HG02885 (cell line): ENCODE results near the gene NCEH1.
A peak's percentile ranks its signal among the peaks of the same experiment; 100 is the strongest.
"Not testable (repeated sequence)": the region's sequence is repeated elsewhere in the genome, so short reads cannot be mapped to it uniquely, and the experiment has no call there.

ENCODE experiments used
- ATAC-seq: cut with Tn5 transposase; IDR thresholded peaks from one replicate; pipeline ENCODE4 v1.9.1; 2021; ENCODE audit warnings: mild to moderate bottlenecking; ENCODE audit not compliant: unreplicated experiment, poor library complexity

NCEH1 gene

DNA sequence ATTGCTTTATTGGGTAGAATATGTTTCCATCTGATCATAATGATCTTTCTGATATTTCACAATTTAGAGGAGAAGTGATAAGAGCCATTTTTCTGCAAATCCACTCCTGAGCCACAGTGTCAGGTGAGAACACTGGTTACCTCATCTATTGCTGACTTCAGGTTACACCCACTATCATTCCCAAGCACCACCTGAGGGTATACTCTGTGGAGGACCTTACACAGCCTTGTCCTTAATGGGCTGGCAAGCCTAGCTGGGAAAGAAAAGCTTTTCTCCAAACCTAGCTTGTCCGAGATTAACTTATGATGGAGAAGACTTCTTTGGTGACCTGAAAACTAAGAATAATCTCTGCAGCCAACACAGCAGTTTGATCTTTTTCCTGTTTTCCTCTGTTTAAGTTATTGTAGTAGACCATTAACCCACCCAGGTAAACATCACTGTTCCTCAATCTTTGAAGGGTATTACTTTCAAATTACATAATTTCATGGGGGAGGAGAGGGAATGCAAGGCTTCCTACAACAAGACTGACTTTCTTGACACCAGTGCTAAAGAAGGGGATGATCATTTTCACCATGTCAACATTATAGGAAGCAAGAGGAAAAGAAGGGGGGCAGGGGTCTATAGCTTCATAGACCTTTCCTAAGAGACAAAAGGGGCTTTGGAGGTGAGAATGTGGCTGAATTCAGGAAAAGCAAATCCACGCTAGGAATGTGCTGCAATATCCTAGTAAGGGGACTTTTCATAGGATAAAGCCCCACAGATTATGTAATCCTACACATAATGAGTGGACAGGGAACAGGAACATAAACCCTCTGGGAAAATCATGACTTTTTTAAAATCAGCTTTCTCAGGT is 1.7 kb downstream of the NCEH1 start:
- no peak for ATAC-seq

DNA sequence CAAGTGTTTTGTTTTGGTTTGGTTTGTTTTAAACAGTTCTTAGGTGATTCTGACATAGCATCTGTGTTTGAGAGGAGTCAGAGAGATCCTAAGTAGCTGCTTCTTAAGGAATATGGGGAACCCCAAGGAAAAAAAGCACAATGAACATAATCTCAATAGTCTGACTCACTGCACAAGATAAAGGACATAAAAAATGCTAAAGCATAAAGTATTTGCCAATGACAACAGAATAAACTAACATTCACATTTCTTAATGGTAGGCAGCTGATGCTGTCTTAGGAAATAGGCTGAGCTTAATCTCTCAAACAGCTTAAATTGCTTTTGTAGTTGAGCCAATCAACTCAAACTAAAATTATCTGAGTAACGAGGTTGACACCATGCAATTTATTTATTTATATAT is 2.9 kb downstream of the NCEH1 start:
- no peak for ATAC-seq

DNA sequence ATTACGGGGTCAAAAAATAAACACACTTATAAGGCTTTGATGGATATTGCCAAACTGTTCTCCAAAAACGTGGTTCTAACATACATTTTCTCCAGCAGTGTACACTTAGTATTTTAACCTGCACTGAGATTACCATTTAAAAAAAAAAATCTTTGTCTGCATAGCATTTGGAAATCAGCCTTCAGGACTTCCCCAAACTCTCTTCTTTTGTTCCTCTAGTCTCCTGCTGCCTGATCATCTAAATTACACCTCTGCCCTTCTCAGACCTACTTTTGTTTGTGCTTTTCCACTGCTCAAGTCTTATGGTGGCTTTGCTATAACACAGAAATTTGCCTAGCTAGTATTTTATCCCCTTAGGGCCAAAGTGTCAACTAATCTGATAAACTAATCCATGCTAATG is 3.8 kb downstream of the NCEH1 start:
- no peak for ATAC-seq

DNA sequence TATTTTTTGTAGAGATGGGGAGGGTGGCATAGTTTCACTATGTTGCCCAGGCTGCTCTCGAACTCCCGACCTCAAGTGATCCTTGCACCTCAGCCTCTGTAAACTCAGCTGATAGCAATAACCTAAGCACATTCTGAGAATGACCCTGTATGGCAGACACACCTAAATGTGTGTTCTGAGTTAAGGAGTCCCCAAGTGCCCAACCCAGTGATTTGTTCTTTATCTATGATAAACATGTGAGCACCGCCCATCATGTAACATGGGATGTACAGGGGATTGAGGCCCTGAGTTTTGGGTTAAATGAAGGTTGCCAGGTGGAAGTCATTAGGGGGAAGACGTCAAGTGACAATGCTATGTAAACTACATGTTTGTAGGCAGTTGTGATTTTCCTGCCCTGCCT is 5.7 kb downstream of the NCEH1 start:
- no peak for ATAC-seq

- no peak for ATAC-seq
Measured at GRCh38 chr3:172704001-172704400, 6.9 kb downstream of the NCEH1 start.

DNA sequence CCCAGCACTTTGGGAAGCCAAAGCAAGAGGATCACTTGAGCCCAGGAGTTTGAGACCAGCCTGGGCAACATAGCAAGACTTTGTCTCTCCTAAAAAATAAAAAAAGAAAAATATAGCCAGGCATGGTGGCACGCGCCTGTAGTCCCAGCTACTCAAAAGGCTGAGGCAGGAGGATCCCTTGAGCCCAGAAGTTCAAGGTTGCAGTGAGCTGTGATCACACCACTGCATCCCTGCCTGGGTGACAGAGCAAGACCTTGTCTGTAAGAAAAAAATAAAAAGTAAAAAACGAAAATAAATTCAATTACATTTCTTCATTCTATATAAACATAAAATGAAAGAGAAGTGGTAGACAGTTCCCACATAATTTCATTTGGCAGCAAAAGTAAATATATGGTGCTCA is 8.1 kb downstream of the NCEH1 start:
- ATAC-seq = not testable (repeated sequence)

DNA sequence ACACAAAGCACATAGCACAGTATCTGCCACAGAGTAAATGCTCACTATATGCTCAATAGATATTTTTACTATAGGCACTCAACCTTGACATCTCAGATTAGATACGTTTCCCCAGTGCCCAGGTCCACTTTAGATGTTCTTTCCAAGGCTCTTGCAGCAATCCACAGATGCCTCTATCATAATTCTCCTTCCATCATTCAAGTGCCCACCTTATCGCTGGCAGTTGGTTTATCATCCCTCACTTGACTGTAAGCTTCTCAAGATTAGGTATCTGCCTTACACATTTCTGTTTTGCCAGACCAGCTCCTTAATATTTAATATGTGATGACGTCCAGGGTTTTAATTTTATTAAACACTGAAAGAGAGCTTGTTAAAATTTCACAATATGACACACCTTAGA is 8.6 kb downstream of the NCEH1 start:
- ATAC-seq = no peak

DNA sequence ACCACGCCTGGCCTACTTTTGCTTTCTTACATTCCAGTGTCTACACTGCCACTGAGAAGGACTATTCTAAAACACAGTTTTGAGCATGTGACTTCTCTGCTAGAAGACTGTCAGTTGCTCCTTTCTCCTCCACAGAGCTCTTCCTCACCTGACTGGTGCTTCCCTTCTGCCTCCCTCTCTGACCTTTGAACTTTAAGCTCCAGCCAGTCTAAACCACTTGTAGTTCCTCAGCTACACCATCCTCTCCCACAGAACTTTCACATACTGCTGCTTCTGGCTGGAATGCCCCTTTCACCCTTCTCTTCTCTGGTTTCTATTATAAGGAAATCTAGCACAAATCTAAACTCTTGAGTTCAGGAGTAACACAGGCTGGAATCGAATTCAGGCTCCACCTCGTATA is 9.1 kb downstream of the NCEH1 start:
- ATAC-seq = no peak

GRCh38 chr3:172700936-172701455 is 9.9 kb downstream of the NCEH1 start:
- ATAC-seq = no peak

DNA sequence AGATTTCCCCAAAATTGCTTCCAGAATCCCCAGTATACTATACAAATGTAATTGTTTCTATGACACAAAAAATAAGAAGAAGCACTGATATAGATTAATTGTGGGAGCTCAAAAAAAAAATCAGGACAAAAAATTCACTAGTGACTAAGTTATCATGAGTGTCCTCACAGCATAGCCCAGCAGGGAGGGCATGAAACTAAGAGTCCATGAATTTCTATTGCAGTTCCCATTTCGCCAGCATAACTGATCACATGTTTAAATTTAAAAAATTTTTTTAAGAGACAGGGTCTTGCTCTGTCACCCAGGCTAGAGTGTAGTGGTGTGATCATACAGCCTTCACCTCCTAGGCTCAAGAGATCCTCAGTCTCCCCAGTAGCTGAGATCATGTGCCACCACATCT is 10.6 kb downstream of the NCEH1 start:
- no peak for ATAC-seq

- ATAC-seq = no peak
Measured at GRCh38 chr3:172699031-172699430, 11.8 kb downstream of the NCEH1 start.

DNA sequence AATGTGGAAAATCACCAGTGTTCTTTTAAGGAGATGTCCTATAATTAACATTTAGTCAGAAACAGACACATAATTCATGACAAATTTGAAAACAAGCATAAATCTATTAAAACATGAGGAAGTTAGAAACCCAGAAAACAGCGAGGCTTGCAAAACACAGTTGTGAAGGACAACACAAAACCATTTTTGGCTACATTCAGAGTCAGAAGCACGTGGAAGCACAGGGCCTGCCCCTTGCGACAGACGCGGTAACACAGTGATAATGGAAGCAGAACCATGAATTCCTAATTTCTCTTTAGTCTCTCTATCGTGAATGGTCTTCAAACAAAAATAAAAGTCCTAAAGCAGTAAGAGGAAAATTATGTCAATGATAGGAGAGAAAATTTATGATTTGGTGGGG is 12.2 kb downstream of the NCEH1 start:
- ATAC-seq = no peak

- no peak for ATAC-seq
Measured at GRCh38 chr3:172697558-172697957, 13.3 kb downstream of the NCEH1 start.

- ATAC-seq = no peak
Measured at GRCh38 chr3:172696357-172696756, 14.5 kb downstream of the NCEH1 start.

DNA sequence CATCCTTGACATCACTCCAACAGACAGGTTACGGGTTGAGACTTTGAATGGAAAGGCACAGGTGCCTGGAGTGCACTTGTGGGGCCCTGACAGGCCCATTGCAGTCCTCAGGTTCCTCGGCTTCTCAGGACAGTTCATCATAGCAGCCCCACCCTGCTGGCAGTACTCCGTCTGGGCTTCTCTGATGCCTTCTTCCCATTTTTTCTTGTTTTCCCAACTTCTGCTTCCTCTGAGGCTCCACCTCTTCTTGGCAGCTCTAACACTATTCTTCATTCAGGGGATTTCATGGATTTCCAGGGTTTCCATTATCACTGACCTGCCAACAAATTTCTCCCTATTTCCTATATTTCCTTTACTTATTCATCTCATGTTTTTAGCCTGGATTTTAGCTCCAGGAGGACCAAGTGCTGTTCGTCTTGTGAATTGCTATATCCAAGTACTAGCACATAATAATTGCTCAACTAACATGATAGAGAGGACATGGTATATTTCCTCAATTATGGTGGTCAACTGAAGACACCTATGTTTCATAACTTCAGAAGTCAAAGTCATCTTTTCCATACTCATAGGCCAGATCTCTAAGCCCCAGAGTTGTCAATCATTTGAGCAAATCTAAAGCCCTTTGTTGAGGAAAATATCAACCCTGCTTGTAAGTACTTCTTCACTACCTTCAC is 16.2 kb downstream of the NCEH1 start:
- no peak for ATAC-seq

DNA sequence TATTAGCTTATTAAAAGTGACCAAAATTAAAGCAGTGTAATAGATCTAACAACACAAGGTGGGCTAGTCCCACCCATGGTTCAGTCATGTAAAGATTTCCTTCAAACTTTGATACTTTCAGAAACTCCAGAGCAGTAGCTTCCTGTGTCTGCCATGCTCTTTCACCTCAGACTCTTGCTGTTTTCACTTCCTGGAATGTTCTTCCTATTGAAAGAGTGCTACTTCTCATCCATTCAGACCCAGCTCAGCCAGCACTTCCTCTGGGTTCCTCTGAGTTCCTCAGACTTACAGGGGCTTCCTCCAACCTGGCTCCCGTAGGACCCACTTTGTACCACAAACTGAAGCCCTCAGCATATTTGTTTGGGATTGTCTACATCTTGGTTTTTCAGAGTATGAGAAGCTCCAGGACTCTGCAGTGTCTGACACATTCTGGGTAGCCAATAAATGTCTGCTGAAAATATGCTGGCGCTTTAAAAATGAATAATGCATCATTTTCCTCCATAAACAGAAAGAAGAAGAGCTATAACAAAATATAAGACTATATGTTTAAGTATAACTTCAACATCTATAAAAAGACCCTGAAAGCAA is 18.0 kb downstream of the NCEH1 start:
- ATAC-seq = peak; percentile 85

DNA sequence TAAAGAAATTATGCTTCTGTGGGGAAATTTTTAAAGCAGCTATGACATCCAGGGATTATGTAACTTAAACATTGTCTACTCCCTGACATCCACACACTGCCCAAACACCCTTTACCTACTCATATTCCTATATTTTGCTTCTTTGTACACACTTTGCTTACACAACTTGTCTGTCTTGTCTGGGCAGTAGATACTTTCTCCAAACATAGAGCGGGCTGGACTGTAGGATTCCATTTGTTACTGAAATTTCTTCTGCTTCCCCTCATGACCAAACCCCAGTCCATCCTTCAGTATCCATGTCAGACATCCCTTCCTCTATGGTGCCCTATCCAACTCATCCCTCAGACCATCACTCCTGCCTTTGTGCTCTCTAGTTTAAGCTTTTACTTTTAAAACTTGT is 19.9 kb downstream of the NCEH1 start:
- ATAC-seq = no peak

GRCh38 chr3:172688588-172688987 is 22.3 kb downstream of the NCEH1 start:
- ATAC-seq = no peak

GRCh38 chr3:172687501-172687900 is 23.4 kb downstream of the NCEH1 start:
- ATAC-seq = no peak

DNA sequence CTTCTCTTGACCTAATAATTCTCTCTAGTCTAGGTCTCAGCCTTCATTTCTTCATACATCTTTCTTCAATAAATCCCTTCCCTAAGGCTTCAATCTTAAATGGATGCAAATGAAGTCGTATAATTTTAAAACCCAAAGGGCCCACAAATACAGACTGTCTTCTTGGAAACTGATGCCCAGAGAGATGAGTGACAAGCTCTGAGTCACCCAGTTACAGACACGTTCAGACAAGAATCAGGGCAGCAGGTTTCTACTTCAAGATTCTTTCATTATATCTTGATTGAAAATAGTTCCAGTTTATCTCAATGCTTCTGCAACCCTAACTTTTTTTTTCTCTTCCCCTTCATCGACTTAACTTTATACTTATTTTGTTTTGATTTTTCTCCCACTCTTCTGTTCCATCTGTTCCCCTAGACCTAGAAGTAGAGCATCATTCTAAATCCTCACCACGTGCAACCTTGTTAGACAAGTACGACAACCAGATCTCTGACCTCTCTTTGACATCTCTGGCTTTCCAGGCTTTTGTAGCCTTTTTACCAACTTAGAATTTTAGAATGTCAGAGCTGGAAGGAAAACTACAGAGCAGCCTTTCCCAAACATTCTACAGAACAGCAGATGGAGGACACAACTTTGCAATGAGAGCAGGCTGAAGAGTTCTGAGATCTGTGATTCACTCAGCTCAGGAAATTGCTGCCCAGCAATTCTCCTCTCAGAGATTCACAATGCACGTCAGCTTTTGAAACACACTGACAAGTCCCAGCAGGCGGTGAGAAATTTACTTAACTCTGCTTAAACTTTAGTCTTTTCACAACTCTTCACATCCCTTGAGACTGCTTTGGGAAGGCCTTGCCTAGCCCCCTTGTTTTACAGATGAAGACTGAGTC is 25.3 kb downstream of the NCEH1 start:
- no peak for ATAC-seq
